HL-60/S4 treated with phorbol 12-myristate 13-acetate at 8.2 ng/mL for 4 days and 3 days (cell line): ENCODE results near the gene ORM1.

Experiments
- in situ Hi-C: fragments of 300-500 bp; cut with MboI; formaldehyde crosslinking; loops from 2 replicates; pipeline ENCODE4 v1.15.0; 2022; ENCODE audit warnings: low sequenced_read_pairs

ORM1 gene

GRCh38 chr9:114359801-114360200 lies 36.9 kb downstream of the ORM1 start:
- in situ Hi-C loops = no loop called here

GRCh38 chr9:114361542-114361941 lies 38.6 kb downstream of the ORM1 start:
- in situ Hi-C loops = no loop called here

- in situ Hi-C loops = no loop called here
Measured at GRCh38 chr9:114362394-114362793, 39.5 kb downstream of the ORM1 start.

- in situ Hi-C loops = no loop called here
Measured at GRCh38 chr9:114363424-114363823, 40.5 kb downstream of the ORM1 start.

GRCh38 chr9:114364134-114365041 lies 41.5 kb downstream of the ORM1 start:
- in situ Hi-C loops = no loop called here

GRCh38 chr9:114365194-114365593 lies 42.3 kb downstream of the ORM1 start:
- in situ Hi-C loops = no loop called here

GRCh38 chr9:114366334-114367128 lies 43.6 kb downstream of the ORM1 start:
- in situ Hi-C loops = no loop called here

GRCh38 chr9:114367366-114367765 lies 44.5 kb downstream of the ORM1 start:
- in situ Hi-C loops = no loop called here

GRCh38 chr9:114367772-114368569 lies 45.1 kb downstream of the ORM1 start:
- in situ Hi-C loops = no loop called here

GRCh38 chr9:114369216-114370130 lies 46.6 kb downstream of the ORM1 start:
- in situ Hi-C loops = no loop called here

- in situ Hi-C loops = no loop called here
Measured at GRCh38 chr9:114370251-114370967, 47.5 kb downstream of the ORM1 start.

GRCh38 chr9:114370968-114371320 lies 48.0 kb downstream of the ORM1 start:
- in situ Hi-C loops = no loop called here

GRCh38 chr9:114371343-114371944 lies 48.5 kb downstream of the ORM1 start:
- in situ Hi-C loops = no loop called here

GRCh38 chr9:114371973-114372917 lies 49.3 kb downstream of the ORM1 start:
- in situ Hi-C loops = no loop called here

- in situ Hi-C loops = no loop called here
Measured at GRCh38 chr9:114372921-114373448, 50.1 kb downstream of the ORM1 start.

GRCh38 chr9:114373960-114374730 lies 51.2 kb downstream of the ORM1 start:
- in situ Hi-C loops = no loop called here

GRCh38 chr9:114374936-114375335 lies 52.0 kb downstream of the ORM1 start:
- in situ Hi-C loops = no loop called here
